GM20431 (cell line): ENCODE measurements around the gene LLGL2.

Source experiments
- in situ Hi-C: fragments of 300-500 bp; cut with MseI, MboI; formaldehyde crosslinking; loops from one replicate; pipeline ENCODE4 v1.15.0; 2020; ENCODE audit warnings: low sequenced_read_pairs; ENCODE audit not compliant: unreplicated experiment

Gene LLGL2

DNA sequence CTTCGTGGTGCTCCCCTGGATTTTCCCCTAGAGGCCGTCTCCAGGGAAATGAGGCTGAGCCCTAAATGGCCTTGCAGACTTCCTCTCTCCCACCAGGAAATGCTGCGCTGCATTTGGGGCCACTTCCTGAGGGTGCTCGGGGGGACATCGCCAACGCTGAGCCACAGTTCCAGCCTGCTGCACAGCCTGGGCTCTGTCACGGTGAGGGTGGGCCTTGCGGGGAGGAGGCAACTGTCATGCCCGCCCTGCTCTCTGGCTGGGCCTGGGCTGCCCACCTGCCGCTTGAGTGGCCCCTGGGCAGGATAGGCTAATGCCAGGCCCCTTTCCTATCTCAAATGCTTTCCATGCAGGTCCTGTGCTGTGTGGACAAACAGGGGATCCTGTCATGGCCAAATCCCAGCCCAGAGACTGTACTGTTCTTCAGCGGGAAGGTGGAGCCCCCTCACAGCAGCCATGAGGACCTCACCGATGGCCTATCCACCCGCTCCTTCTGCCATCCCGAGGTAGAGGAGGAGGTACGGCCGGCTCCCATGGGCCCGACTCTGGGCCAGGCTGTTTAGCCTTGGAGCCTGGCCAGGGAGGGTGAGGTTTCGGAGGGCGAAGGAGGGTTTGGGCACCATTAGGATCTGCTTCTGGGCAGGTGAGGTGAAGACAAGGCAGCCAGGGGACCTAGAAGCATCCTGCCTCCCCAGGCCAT, 34.4 kb upstream of the LLGL2 start:
- in situ Hi-C loops = no loop called here

DNA sequence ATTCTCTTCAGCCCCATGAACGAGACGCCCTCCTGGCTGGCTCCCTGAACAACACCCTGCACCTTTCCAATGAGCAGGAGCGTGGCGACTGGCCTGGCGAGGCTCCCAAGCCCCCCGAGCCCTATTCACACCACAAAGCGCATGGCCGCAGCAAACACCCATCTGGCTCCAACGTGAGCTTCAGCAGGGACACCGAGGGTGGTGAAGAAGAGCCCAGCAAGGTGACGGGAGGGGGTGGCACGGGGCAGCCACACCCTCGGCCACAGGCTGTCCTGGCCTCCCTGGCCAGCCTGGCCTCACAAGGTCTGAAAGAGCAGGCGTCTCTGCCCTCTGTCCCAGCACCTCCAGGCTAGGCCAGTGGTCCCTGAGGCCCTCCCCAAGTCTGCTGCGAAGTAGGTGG, 33.8 kb upstream of the LLGL2 start:
- in situ Hi-C loops = no loop called here

DNA sequence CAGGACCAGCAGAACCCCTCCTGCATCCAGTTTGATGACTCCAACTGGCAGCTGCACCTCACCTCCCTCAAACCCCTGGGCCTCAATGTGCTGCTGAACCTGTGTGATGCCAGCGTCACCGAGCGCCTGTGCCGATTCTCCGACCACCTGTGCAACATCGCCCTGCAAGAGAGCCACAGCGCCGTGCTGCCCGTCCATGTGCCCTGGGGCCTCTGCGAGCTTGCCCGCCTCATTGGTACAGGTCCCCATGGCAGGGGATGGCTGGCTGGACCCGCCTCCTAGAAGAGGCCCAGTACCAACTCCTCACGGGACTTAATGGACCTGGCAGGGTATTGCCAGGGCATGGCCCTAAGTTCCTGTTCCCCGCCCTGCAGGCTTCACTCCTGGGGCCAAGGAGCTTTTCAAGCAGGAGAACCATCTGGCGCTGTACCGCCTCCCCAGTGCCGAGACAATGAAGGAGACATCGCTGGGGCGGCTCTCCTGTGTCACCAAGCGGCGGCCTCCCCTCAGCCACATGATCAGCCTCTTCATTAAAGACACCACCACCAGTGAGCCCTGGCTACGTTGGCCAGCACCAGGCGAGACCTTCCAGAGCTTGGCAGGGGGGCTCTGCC, 32.8 kb upstream of the LLGL2 start:
- in situ Hi-C loops = no loop called here

DNA sequence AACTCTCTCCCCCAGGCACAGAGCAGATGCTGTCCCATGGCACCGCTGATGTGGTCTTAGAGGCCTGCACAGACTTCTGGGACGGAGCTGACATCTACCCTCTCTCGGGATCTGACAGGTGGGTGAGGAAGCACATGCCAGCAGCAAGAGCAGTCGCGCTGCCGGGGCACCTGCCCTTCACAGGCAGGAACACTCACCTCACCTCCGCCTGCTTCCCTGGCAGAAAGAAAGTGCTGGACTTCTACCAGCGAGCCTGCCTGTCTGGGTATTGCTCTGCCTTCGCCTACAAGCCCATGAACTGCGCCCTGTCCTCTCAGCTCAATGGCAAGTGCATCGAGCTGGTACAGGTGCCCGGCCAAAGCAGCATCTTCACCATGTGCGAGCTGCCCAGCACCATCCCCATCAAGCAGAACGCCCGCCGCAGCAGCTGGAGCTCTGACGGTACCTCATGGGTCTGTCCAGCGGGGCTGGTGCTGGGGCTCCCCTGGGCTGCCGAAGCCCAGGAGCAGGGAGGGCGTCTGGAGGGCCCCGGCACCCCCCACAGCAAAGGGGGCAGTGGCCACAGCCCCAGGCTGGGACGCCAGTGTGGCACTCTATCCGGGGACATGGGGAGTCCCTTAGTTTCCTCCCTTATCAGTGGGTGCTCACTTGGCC, 31.9 kb upstream of the LLGL2 start:
- in situ Hi-C loops = no loop called here

DNA sequence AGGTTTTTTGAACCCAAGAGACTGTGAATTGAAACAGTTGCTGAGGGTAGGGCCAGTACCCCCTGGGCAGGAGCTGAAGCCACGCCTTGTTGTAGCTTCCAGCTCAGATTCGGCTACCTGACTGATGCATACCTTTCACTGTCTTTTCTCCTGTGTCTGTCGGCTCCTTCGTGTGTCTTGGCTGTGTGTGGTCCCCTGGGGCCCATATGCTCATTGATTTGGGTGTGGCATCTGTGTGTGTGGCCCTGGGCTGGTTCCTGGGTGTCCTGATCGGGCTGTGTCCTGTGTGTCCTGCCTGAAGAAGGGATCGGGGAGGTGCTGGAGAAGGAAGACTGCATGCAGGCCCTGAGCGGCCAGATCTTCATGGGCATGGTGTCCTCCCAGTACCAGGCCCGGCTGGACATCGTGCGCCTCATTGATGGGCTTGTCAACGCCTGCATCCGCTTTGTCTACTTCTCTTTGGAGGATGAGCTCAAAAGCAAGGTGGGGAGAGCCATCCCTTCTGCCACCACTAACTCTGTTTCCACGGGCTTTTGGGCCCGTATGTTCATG, 31.1 kb upstream of the LLGL2 start:
- in situ Hi-C loops = no loop called here

DNA sequence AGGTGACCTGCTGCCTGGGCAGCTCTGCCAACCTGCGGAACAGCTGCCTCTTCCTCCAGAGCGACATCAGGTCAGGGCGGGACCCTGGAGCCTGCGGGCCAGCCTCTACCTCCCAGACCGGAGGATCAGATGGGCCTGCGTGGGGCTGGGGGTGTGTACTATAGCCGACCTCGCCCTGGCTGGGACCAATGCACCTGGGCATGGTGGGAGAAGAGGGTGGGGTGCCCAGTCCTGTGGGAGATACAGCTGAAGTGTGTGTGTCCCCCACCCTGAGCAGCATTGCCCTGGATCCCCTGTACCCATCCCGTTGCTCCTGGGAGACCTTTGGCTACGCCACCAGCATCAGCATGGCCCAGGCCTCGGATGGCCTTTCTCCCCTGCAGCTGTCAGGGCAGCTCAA, 29.5 kb upstream of the LLGL2 start:
- in situ Hi-C loops = no loop called here

DNA sequence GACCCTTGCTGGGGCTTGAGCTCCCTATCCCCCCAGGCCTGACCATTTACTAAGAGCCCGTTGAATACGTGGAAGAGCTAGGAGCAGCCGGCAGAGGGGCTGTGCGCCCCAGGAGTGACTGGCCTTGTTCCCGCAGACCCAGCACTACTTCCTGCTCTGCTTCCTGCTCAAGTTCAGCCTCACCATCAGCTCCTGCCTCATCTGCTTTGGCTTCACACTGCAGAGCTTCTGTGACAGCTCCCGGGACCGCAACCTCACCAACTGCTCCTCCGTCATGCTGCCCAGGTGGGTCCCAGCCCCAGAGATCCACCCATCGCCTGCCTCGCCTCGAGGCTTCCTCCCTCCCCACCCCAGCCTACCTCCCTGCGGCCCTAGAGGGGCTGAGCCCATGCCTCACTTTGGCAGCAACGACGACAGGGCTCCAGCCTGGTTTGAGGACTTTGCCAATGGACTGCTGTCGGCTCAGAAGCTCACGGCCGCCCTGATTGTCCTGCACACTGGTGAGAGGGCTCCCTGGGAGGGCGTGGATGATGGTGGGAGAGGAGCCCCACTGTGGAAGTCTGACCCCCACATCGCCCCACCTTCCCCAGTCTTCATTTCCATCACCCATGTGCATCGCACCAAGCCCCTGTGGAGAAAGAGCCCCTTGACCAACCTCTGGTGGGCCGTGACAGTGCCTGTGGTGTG, 27.3 kb upstream of the LLGL2 start:
- in situ Hi-C loops = no loop called here

DNA sequence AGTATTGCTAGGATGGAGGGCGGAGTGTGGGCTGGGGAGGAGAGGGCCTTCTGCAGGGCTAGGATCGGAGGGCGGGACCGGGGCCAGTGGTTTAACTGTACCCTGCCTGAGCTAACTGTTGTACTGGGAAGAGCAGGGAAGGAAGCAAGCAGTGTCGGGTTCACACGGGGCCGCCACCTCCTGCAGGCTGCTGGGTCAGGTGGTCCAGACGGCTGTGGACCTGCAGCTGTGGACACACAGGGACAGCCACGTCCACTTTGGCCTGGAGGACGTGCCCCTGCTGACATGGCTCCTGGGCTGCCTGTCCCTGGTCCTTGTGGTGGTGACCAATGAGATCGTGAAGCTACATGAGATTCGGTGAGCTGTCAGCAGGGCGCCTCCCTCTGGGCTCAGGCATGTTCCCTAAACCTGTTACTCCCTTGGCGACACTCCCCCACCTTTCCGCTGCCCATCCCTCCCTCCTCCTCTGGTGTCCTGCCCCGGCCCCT, 26.7 kb upstream of the LLGL2 start:
- in situ Hi-C loops = no loop called here

DNA sequence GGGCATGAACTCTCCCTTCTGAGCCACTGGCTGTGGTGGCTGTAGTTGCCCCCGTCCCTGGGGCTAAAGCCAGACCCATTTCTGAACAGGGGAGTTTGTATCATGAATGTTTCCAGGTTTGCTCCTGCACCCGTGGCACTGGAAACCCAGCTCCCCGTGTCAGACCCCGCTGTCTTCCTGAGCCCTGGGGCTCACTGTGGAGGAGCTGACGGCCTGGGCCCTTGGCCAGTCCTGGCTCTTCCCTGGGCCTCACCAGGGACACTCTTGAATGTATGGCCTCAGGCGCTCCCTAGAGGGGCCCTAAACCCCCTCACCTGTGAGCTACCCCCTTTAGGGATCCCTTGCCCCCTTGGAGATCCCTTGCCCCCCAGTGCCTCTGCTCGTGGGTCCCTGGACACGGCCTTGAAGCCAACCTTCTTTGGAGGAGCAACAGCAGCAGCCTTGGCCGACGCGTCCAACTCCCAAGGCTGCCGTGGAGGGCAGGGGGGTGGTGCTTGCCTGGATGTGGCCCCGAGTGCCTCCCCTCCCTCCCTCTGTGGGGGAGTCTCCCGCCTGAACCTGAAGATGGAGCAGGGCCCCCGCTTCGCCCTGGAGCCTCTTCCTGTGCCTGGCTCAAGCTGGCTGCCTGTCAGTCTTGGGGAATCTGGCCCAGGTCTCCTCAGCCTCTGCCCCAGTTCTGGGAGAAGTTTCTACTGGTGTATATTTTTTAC, 26.0 kb upstream of the LLGL2 start:
- in situ Hi-C loops = loop anchor here (25.0 kb wide), 1 partner anchor 87 kb away; the partner anchor contains the start of gene GRB2

DNA sequence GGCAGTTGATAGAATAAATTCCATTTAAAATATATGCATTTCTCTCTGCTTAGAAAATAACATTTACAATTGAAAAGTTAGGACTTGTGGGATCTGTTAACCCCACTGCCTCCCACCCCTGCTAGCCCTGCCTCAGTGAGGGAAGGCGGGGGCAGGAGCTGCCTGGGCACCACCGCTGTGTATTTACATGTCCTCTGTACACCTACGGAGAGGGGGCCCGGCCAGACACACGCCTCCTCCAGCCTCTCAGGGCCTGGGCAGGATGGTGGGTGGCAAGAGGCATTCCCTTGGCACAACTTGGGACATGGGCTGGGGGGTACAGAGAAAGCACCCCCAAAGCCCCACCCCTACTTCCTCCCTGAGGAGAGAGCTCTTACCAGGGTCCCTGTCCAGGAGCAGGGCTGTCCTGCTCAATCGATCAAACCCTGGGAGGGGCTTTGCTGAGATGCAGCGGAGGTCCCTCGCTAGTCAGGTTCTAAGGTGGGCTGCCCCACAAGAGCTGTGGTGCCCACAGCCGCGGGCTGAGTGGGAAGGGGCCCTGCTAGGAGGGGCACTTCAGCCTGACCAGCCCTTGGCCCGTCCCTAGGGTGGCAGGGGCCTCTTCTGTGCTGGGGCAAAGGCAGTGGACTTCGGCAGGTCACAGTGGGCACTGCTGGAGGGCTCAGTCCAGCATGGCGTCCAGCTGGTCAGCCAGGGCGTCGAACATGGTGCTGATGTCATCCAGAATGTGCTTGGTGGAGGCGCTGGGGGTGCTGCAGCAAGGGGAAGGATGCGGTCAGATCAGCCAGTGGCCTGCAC, 24.9 kb upstream of the LLGL2 start:
- in situ Hi-C loops = loop anchor here (25.0 kb wide), 1 partner anchor 88 kb away; the partner anchor contains the start of gene GRB2

DNA sequence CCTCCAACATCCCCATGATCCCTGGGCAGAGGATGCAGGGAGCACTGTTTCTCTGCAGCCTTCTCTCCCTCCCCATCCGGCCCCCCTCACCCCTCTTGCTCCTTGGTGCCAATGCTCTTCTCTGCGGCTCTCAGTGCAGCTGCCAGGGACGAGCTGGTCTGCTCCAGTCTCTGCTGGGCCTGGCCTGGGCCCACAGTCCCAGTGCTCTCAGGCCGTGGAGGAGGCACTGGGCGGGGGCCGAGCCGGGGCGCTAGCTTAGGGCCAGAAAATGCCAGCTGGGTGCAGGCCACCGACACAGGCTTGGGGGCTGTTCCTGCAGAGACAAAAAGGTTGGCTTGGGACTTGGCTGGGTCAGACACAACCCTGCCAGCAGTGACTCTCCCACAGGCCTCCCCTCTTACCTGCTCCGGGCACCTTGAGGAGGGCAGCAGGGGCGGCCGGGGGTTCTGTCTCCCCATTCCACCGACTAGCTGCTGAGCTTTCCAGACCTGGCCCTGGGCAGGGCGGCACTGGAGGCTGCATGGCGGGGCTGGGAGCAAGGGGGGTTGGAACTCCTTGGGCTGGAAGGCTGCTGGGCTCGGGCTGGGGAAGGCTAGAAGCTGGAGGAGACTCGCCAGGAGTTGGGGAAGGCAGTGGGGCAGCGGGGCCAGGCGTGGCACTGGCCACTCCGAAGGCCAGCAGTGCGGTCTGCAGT, 24.0 kb upstream of the LLGL2 start:
- in situ Hi-C loops = loop anchor here (25.0 kb wide), 1 partner anchor 89 kb away; the partner anchor contains the start of gene GRB2

DNA sequence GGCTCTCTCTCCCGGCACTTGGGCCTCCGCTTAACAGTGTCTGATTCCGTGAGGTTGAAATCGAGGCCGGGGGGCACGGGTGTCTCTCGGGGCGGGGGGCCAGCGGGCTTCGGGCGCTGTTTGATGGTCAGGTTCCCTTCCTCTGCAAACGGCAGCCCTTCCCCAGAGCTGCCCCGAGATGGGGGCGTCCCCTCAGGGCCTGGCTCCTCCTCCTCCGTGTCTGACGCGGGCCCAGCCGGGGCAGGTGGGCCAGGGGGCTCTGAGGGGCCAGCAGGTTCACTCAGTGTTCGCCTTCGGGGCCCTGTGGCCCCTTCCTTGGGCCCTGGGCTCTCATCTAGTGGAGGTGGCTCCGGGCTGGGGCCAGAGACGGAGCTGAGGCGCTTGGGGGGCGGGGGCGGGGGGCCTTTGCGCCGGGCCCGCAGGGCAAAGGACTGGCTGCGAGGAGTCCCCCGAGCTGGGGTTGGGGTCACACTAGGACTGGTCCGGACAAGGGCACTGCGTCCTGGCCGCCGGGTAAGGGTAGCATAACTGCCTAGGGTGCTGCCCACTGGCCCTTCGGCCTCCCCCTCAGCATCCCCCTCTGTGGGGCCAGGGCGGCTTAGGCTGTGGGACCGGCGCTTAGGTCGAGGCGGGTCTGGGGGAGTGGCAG, 23.3 kb upstream of the LLGL2 start:
- in situ Hi-C loops = loop anchor here (25.0 kb wide), 1 partner anchor 90 kb away; the partner anchor contains the start of gene GRB2

DNA sequence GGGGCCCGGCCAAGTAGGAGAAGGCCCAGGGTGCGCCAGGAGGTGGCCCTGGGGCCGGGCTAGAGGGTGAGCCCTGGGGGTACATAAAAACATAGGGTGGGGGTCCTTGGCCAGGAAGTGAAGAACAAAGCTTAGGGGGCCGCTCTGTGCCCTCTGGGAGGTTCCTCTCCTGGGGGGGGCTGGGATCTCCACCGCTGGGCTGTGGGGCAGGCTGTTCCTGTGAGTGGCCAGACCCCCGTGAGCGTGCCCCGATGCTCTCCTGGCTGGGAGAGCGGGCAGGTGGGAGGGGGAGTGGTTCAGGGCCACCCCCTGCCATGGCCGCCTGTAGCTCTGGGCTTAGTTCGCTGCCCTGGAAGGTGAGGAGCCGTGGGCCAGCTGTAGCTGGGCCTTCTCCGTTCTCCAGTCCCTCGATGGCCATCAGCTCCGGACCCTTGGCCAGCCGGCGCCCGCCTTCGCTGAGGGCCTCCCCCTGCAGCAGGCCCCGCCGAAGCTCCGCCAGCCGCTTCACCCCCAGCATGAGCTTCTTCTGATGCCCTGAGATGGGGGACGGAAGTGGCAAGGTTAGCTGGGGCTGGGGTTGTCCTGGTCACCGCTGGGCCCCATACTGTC, 22.7 kb upstream of the LLGL2 start:
- in situ Hi-C loops = loop anchor here (25.0 kb wide), 1 partner anchor 91 kb away; the partner anchor contains the start of gene GRB2

DNA sequence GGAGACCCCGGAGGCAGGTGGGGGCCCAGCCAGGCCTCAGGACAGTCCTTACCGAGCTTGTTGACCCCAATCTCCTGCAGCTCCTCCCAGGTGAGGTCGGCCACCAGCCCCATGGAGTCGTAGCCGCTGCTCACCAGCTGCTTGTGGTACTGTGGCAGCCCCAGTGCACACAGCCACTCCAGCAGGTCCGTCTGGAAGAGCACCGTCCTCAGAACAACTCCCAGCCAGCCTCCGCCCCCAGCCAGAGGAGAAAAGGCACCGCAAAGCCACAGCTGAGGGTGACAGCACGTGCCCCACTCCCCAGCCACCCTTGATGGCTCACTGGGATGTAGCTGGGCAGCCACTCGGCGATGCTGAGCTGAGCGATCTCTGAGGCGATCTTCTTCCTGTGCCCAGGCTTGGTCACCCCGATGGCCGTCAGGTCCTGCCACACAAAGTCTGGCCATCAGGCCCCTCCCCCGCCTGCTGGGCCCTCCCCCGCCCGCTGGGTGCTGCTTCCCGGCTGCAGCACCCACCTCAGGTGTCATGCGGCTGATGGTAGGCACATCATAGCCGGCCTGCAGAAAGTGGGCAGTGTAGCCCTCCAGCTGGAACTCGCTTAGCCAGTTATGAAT, 22.1 kb upstream of the LLGL2 start:
- in situ Hi-C loops = loop anchor here (25.0 kb wide), 1 partner anchor 91 kb away; the partner anchor contains the start of gene GRB2

DNA sequence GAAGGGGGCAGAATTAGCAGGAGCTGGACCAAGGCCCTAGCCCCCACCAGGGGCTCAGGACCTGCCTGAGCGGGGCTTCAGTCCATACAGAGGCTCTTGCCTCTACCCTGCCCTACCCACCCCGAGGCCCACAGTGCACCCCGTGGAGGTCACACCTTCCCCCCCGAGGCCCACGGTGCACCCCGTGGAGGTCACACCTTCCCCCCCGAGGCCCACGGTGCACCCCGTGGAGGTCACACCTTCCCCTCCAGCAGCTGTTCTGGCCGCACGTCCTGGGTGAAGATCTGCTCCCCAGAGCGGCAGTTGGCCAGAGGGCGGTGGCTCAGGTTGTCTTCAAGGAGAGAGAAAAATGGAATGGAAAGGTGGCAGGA, 21.5 kb upstream of the LLGL2 start:
- in situ Hi-C loops = loop anchor here (25.0 kb wide), 1 partner anchor 92 kb away; the partner anchor contains the start of gene GRB2

DNA sequence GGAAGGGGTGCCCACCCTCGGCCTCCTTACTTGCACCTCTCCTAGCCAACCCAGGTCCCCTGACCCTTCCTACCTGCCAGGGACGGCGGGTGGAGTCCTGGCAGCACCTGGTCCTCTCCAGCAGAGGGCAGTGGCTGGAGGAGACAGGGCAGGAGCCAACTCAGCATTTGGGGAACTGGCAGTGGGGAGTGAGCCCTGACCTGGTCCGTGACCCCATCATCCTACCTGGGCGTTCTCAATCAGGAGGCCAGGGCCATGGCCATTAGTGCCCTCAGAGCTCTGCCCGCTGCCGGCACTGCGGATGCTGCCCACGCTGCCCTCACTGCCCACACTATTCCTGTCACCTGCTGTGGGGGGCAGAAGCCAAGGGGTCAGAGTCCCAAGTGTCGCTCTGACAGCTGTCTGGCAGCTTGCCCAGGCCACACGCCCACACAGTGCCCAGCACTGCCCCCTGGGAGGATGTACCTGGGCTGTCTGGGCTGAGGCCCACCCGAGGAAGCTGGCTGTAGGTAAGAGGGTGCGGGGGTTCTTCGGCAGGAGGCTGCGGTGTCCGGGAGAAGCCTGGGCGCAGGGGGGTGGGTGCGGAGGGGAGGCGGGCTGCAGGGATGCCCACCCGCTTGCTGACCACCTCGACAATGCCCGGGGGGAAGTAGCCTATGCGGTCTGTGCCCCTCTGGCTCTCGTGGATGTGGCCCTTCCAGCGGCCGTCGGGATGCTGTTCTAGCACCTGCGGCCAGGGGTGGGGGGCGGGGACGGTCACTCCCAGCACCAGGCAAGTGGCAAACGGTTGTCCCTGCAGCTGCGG, 20.9 kb upstream of the LLGL2 start:
- in situ Hi-C loops = loop anchor here (25.0 kb wide), 1 partner anchor 92 kb away; the partner anchor contains the start of gene GRB2
